Upper lobe of left lung (tissue), 6 donors: ENCODE measurements around the gene CAB39L. TPM values are rescaled to one million over a fixed set of nuclear protein-coding genes. Genes with fewer than 3 reads are reported as not detected.

Experiments
- ATAC-seq, 2 donors: fragments of 200-7000 bp; cut with Tn5 transposase; one replicate each; pipeline ENCODE4 v1.9.1; 2022; ENCODE audit warnings: mild to moderate bottlenecking in 2 of 2, moderate library complexity in 2 of 2; ENCODE audit not compliant: low FRiP score in 2 of 2
- DNase-seq, 2 donors: peaks; one replicate each; pipeline ENCODE4 v3.0.0-alpha.2; 2019 to 2020
- H3K27ac ChIP-seq, 4 donors: fragments of 200-600 bp; sonication (generic); one replicate each; pipeline ENCODE4 v1.5.1; 2016 to 2019
- H3K27me3 ChIP-seq, 4 donors: fragments of 200-600 bp; sonication (generic); one replicate each; pipeline ENCODE4 v1.5.1; 2017 to 2019
- H3K36me3 ChIP-seq, 4 donors: fragments of 200-600 bp; sonication (generic); one replicate each; pipeline ENCODE4 v1.5.1; 2016 to 2019
- H3K4me1 ChIP-seq, 4 donors: fragments of 200-600 bp; sonication (generic); one replicate each; pipeline ENCODE4 v1.5.1; 2018 to 2019
- H3K4me3 ChIP-seq, 4 donors: fragments of 200-600 bp; sonication (generic); one replicate each; pipeline ENCODE4 v1.5.1; 2017 to 2019; ENCODE audit warnings: mild to moderate bottlenecking in 2 of 4, moderate library complexity in 1 of 4
- H3K9me3 ChIP-seq, 4 donors: fragments of 200-600 bp; sonication (generic); one replicate each; pipeline ENCODE4 v1.5.1; 2018 to 2019
- EP300 ChIP-seq, 4 donors: sonication (generic); formaldehyde crosslinking; IDR thresholded peaks; one replicate each; pipeline ENCODE4 v1.5.1; 2017; ENCODE audit warnings: antibody characterized with exemption in 4 of 4, control low read depth in 2 of 4
- POLR2A ChIP-seq, 4 donors: fragments of 450-650 bp; IDR thresholded peaks; one replicate each; pipeline ENCODE4 v1.5.1; 2016 to 2017; ENCODE audit warnings: antibody characterized with exemption in 4 of 4, mild to moderate bottlenecking in 2 of 4
- POLR2AphosphoS5 ChIP-seq, 2 donors: sonication (generic); formaldehyde crosslinking; IDR thresholded peaks; one replicate each; pipeline ENCODE4 v1.5.1; 2017; ENCODE audit warnings: antibody characterized with exemption in 2 of 2
- WGBS, 2 donors: methylation state at CpG; one replicate each; pipeline ENCODE4 v1.1.5; 2017 to 2018; 5-methylcytosine and 5-hydroxymethylcytosine counted together
- total RNA-seq, 6 donors: library from RNA; depleted of rRNA in 4 of 6; stranded (reverse); fragments of >200 nt in 4 of 6; gene quantifications; one replicate each; pipeline versions ENCODE4 v1.1.0 to v1.2.1, GENCODE V29; 2016 to 2021
- TF ChIP-seq, protein P1 (sequence below), 6 experiments: fragments of 450-650 bp in 4 of 6; fragments of 200-600 bp in 2 of 6; sonication (generic) in 2 of 6; IDR thresholded peaks; one replicate each; pipeline ENCODE4 v1.5.1; 2016 to 2019; ENCODE audit warnings: antibody characterized with exemption in 6 of 6
- donor health status: DM: no; HTN: no; CAD: no; lungs with moderate emphysema.
- donor health status: DM: no; HTN: yes; CAD: no; lungs with severe emphysema.

Gene CAB39L
- total RNA-seq, 6 donors from 2014 or later = 12.5 to 49.2 (median 19.5) TPM

DNA sequence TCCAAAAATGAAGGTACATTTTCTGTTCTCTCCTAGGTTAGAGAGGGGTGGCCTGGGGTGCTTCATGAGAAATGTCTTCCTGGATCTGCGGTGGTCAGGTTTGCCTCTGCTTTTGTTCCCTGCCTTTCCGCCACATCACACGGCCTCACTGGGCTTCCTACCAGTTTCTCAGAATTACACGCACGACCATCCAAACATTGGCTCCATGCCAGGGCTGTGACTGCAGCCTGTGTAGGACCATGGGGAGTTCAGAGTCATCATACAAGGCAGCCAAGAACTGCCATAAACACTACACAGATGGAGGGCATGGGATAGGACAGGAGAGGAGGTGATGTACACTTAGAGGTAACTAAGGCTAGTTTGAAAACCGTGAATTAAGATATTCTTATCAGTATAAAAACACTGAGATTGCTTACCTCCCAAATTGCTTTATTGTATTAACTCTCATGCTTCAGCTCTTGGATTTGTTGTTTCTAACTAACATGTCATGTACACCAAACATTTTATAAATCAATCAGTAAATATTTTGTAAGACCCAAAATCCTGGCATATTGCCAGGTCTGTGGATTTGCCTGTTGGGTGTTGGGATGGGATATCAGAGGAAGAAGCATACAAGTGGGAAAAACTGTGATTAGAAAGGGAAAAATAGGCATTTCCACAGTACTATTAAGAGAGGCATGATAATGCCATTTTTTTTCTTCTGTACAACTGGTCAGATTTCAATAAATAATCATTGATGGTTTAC is 150.9 kb downstream of the CAB39L start:
- H3K9me3 ChIP-seq = no peaks in the 10 kb centered on the region
- peaks cover 5 to 9% (median 7%) of the 10 kb centered on the region in 4 donors for H3K4me1 ChIP-seq
- ATAC-seq (peak in 1 of 2 donors; percentile 39), DNase-seq (peak in 1 of 2 donors; percentile 49)
- H3K36me3 ChIP-seq = peaks cover 0 to 8% (median 2%) of the 10 kb centered on the region in 4 donors
- 31 to 42% methylated on average over 6 of the region's 6 CpGs for WGBS, 2 donors
- no peak overlapping the region for H3K4me3 ChIP-seq
- TF ChIP-seq POLR2AphosphoS5 (IDR thresholded peaks at IDR 0.05) (peak; percentile 47 to 63), EP300 (IDR thresholded peaks at IDR 0.05) (no peak), POLR2A (IDR thresholded peaks at IDR 0.05) (no peak)
- H3K27ac ChIP-seq = peak overlapping the region in 3 of 4 donors; percentile 0 to 50 (median 41)
- H3K27me3 ChIP-seq = no peaks in the 10 kb centered on the region

- Histone ChIP-seq H3K36me3 (peaks cover 0 to 15% (median 5%) of the 10 kb centered on the region in 4 donors), H3K4me3 (no peak overlapping the region), H3K4me1 (peaks cover 5 to 9% (median 7%) of the 10 kb centered on the region in 4 donors), H3K27ac (no peak overlapping the region), H3K27me3 (no peaks in the 10 kb centered on the region), H3K9me3 (no peaks in the 10 kb centered on the region)
- TF ChIP-seq POLR2A (IDR thresholded peaks at IDR 0.05) (no peak), EP300 (IDR thresholded peaks at IDR 0.05) (no peak), POLR2AphosphoS5 (IDR thresholded peaks at IDR 0.05) (no peak)
- TF ChIP-seq, protein P1, sequence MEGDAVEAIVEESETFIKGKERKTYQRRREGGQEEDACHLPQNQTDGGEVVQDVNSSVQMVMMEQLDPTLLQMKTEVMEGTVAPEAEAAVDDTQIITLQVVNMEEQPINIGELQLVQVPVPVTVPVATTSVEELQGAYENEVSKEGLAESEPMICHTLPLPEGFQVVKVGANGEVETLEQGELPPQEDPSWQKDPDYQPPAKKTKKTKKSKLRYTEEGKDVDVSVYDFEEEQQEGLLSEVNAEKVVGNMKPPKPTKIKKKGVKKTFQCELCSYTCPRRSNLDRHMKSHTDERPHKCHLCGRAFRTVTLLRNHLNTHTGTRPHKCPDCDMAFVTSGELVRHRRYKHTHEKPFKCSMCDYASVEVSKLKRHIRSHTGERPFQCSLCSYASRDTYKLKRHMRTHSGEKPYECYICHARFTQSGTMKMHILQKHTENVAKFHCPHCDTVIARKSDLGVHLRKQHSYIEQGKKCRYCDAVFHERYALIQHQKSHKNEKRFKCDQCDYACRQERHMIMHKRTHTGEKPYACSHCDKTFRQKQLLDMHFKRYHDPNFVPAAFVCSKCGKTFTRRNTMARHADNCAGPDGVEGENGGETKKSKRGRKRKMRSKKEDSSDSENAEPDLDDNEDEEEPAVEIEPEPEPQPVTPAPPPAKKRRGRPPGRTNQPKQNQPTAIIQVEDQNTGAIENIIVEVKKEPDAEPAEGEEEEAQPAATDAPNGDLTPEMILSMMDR (IDR thresholded peaks at IDR 0.05) = no peak
- DNase-seq = no peak
- ATAC-seq = no peak
Measured at GRCh38 chr13:49288458-49288857, 155.4 kb downstream of the CAB39L start.

DNA sequence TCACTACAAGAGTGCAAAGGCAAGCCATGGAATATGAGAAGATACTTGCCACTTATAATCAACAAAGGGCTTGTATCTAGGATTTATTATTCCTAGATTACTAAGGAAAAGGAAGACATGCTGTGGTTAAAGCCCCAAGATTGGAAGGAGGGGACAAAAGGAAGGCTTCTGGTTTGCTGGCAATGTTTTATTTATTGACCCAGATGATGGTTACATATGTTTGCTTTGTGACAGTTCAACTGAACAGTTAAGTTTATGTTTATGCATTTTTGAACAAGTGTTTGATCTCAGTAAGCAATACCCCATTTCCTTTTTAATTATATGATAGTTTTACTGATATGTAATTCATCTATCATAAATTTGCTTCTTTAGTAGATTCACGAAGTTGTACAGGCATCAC is 155.9 kb downstream of the CAB39L start:
- H3K9me3 ChIP-seq = no peaks in the 10 kb centered on the region
- DNase-seq (no peak), ATAC-seq (no peak)
- H3K4me3 ChIP-seq = no peak overlapping the region
- TF ChIP-seq, protein P1 (IDR thresholded peaks at IDR 0.05) = no peak
- TF ChIP-seq EP300 (IDR thresholded peaks at IDR 0.05) (no peak), POLR2A (IDR thresholded peaks at IDR 0.05) (no peak), POLR2AphosphoS5 (IDR thresholded peaks at IDR 0.05) (no peak)
- WGBS, 2 donors = 77 to 82% methylated on average over 1 of the region's 1 CpG
- H3K36me3 ChIP-seq = peaks cover 0 to 14% (median 4%) of the 10 kb centered on the region in 4 donors
- no peaks in the 10 kb centered on the region for H3K27me3 ChIP-seq
- peaks cover 3 to 6% (median 4%) of the 10 kb centered on the region in 4 donors for H3K4me1 ChIP-seq
- H3K27ac ChIP-seq = no peak overlapping the region

DNA sequence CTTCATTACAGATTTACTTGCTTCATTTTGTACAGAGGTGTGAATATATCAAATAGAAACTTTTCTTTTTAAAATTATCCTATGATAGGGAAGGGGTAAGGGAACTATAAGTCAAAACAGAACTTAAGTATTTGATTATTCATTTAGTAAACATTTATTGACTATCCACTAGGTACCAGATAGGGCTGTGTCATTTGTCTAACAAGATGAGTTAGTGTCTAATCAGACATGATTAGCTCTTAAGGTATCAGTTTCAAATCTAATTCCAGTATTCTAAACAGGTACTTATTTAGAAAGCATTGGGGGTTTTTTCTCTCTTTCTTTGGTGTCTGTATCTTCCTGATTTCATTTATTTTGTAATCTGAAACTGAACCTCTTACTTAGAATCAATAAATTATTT is 164.0 kb downstream of the CAB39L start:
- no peaks in the 10 kb centered on the region for H3K4me1 ChIP-seq
- ATAC-seq = no peak
- H3K27ac ChIP-seq = no peak overlapping the region
- TF ChIP-seq POLR2A (IDR thresholded peaks at IDR 0.05) (no peak), EP300 (IDR thresholded peaks at IDR 0.05) (no peak), POLR2AphosphoS5 (IDR thresholded peaks at IDR 0.05) (no peak)
- TF ChIP-seq, protein P1 (IDR thresholded peaks at IDR 0.05) = no peak
- DNase-seq = no peak
- no peaks in the 10 kb centered on the region for H3K9me3 ChIP-seq
- peaks cover 0 to 29% (median 8%) of the 10 kb centered on the region in 4 donors for H3K36me3 ChIP-seq
- H3K27me3 ChIP-seq = no peaks in the 10 kb centered on the region
- no peak overlapping the region for H3K4me3 ChIP-seq

DNA sequence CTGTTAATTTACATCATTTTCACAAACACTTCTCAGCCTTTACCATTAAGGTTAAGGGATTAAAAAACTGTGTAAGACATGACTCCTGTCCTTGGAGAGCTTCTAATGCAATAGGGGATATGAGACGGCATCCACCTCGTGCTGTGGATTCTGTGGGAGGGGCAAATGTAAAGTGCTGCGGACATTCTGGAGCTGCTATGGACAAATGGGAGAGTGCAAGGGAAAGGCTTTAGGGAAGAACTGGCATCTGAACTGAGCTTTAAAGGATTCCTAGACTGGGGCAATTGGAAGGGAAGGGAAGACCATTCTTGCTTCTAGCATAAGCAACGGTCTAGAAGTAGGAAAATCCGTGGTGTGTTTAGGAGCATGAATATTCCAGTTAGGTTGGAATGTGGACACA is 164.8 kb downstream of the CAB39L start:
- WGBS, 2 donors = 78 to 82% methylated on average over 5 of the region's 5 CpGs
- DNase-seq = no peak

More for the DNA sequence above, 164.8 kb downstream of the CAB39L start:
- ATAC-seq = no peak
- TF ChIP-seq, protein P1 (IDR thresholded peaks at IDR 0.05) = no peak
- no peak for TF ChIP-seq POLR2AphosphoS5 (IDR thresholded peaks at IDR 0.05)
- TF ChIP-seq POLR2A (IDR thresholded peaks at IDR 0.05) = no peak
- no peak for TF ChIP-seq EP300 (IDR thresholded peaks at IDR 0.05)
- H3K4me3 ChIP-seq = no peak overlapping the region
- no peak overlapping the region for H3K27ac ChIP-seq
- H3K36me3 ChIP-seq = peaks cover 0 to 29% (median 8%) of the 10 kb centered on the region in 4 donors
- H3K4me1 ChIP-seq = no peaks in the 10 kb centered on the region
- H3K9me3 ChIP-seq = no peaks in the 10 kb centered on the region
- H3K27me3 ChIP-seq = no peaks in the 10 kb centered on the region
